Endodermal cell (in vitro differentiated cells): ENCODE data around the gene ARAF. TPM values are rescaled to one million over a fixed set of nuclear protein-coding genes. Genes with fewer than 3 reads are reported as not detected.
A peak's percentile ranks its signal among the peaks of the same experiment; 100 is the strongest.

ENCODE experiments used
- DNase-seq: peaks from one replicate; pipeline ENCODE4 v3.0.0-alpha.2; 2017
- H3K27ac ChIP-seq: 2 replicates; pipeline ENCODE4 v1.5.1; 2013; ENCODE audit warnings: mild to moderate bottlenecking, low read depth, low read length, moderate library complexity
- H3K27me3 ChIP-seq: 2 replicates; pipeline ENCODE4 v1.6.1; 2013; ENCODE audit warnings: mild to moderate bottlenecking, low read length, moderate library complexity; ENCODE audit not compliant: insufficient read depth, control insufficient read depth, poor library complexity, severe bottlenecking
- H3K36me3 ChIP-seq: 2 replicates; pipeline ENCODE4 v1.7.0; 2013; ENCODE audit warnings: mild to moderate bottlenecking, low read length, moderate library complexity; ENCODE audit not compliant: control insufficient read depth, insufficient read depth
- H3K4me1 ChIP-seq: one replicate; pipeline ENCODE4 v1.7.0; 2013; ENCODE audit warnings: low read length; ENCODE audit not compliant: control insufficient read depth, insufficient read depth
- H3K4me3 ChIP-seq: 2 replicates; pipeline ENCODE4 v1.5.1; 2013; ENCODE audit warnings: mild to moderate bottlenecking, low read length, moderate library complexity
- H3K9ac ChIP-seq: 2 replicates; pipeline ENCODE4 v1.6.1; 2013; ENCODE audit warnings: mild to moderate bottlenecking, low read length, moderate library complexity; ENCODE audit not compliant: poor library complexity, severe bottlenecking; ENCODE audit errors: extremely low read depth
- H3K9me3 ChIP-seq: 2 replicates; pipeline ENCODE4 v1.6.1; 2013; ENCODE audit warnings: mild to moderate bottlenecking, low read length, moderate library complexity; ENCODE audit not compliant: control insufficient read depth
- H3K27ac Mint-ChIP-seq: 2 replicates; pipeline ENCODE4 v1.8.0; 2020; ENCODE audit warnings: mixed read lengths
- H3K27me3 Mint-ChIP-seq: 2 replicates; pipeline ENCODE4 v1.8.0; 2021; ENCODE audit warnings: mild to moderate bottlenecking, mixed read lengths; ENCODE audit not compliant: insufficient read depth
- H3K36me3 Mint-ChIP-seq: 2 replicates; pipeline ENCODE4 v1.8.0; 2020; ENCODE audit warnings: low read depth, mixed read lengths
- H3K4me1 Mint-ChIP-seq: 2 replicates; pipeline ENCODE4 v1.8.0; 2020; ENCODE audit warnings: mixed read lengths
- H3K4me3 Mint-ChIP-seq: 2 replicates; pipeline ENCODE4 v1.8.0; 2020; ENCODE audit warnings: mild to moderate bottlenecking, moderate library complexity, mixed read lengths
- H3K9me3 Mint-ChIP-seq: 2 replicates; pipeline ENCODE4 v1.8.0; 2020; ENCODE audit warnings: mild to moderate bottlenecking, mixed read lengths
- CTCF ChIP-seq: fragments of 200-600 bp; sonication (generic); conservative IDR thresholded peaks from 2 replicates; pipeline ENCODE4 v1.5.0; 2021; ENCODE audit warnings: antibody characterized with exemption, mild to moderate bottlenecking
- WGBS, 2 experiments: methylation state at CpG; one replicate each; pipeline versions ENCODE4 v1.1.5 to v1.1.7; 2013; ENCODE audit warnings: missing lambda C conversion rate in 2 of 2, mixed read lengths in 1 of 2; ENCODE audit not compliant: insufficient coverage in 1 of 2, insufficient read length in 1 of 2; 5-methylcytosine and 5-hydroxymethylcytosine counted together
- total RNA-seq, 2 donors: library from RNA; stranded (reverse); fragmentation: NEBNext Ultra II Directional in 1 of 2; extraction: Animal tissue kit (Norgen Biotek cat#: 25700) in 1 of 2; gene quantifications; 2 replicates in 1 of 2; 3 replicates in 1 of 2; pipeline ENCODE4 v1.2.1, GENCODE V29; 2021

Gene ARAF
- total RNA-seq, 2 donors from 2014 or later: 47.7 to 48.7 TPM

- Histone ChIP-seq H3K4me1 (no peaks in the 10 kb centered on the region), H3K27me3 (no peaks in the 10 kb centered on the region), H3K9ac (no peak overlapping the region), H3K4me3 (no peak overlapping the region), H3K9me3 (no peaks in the 10 kb centered on the region), H3K36me3 (no peaks in the 10 kb centered on the region), H3K27ac (no peak overlapping the region)
- Mint-ChIP-seq H3K9me3 (peaks cover 65% of the 10 kb centered on the region), H3K4me1 (peaks cover 15% of the 10 kb centered on the region), H3K4me3 (no peak overlapping the region), H3K27me3 (no peaks in the 10 kb centered on the region), H3K36me3 (no peaks in the 10 kb centered on the region), H3K27ac (no peak overlapping the region)
- 92 to 93% methylated on average over 3 to 7 of the region's 9 CpGs for WGBS, 2 experiments
- no peak for DNase-seq
- no peak for TF ChIP-seq CTCF
Observed at GRCh38 chrX:47577424-47577823, 16.4 kb downstream of the ARAF start.

GRCh38 chrX:47577901-47578300, 16.9 kb downstream of the ARAF start:
- H3K4me3 ChIP-seq: no peak overlapping the region
- Mint-ChIP-seq H3K27me3 (no peaks in the 10 kb centered on the region), H3K27ac (peak overlapping the region; percentile 5), H3K4me3 (no peak overlapping the region), H3K9me3 (peaks cover 60% of the 10 kb centered on the region), H3K36me3 (no peaks in the 10 kb centered on the region), H3K4me1 (peaks cover 15% of the 10 kb centered on the region)
- no peak overlapping the region for H3K27ac ChIP-seq
- DNase-seq: no peak
- no peak for TF ChIP-seq CTCF
- WGBS, 2 experiments: 89% methylated on average over 3 of the region's 3 CpGs; no CpG with 5 or more reads in 1 of the 2 experiments
- no peaks in the 10 kb centered on the region for H3K36me3 ChIP-seq
- no peaks in the 10 kb centered on the region for H3K9me3 ChIP-seq
- no peaks in the 10 kb centered on the region for H3K27me3 ChIP-seq
- no peak overlapping the region for H3K9ac ChIP-seq
- no peaks in the 10 kb centered on the region for H3K4me1 ChIP-seq

- Mint-ChIP-seq H3K36me3 (no peaks in the 10 kb centered on the region), H3K9me3 (peaks cover 58% of the 10 kb centered on the region), H3K27me3 (no peaks in the 10 kb centered on the region), H3K4me1 (peaks cover 12% of the 10 kb centered on the region), H3K4me3 (no peak overlapping the region), H3K27ac (no peak overlapping the region)
- DNase-seq: no peak
- Histone ChIP-seq H3K36me3 (no peaks in the 10 kb centered on the region), H3K9ac (no peak overlapping the region), H3K4me3 (no peak overlapping the region), H3K27me3 (no peaks in the 10 kb centered on the region), H3K27ac (no peak overlapping the region), H3K9me3 (no peaks in the 10 kb centered on the region), H3K4me1 (no peaks in the 10 kb centered on the region)
- no peak for TF ChIP-seq CTCF
- WGBS, 2 experiments: 89% methylated on average over 16 of the region's 16 CpGs; no CpG with 5 or more reads in 1 of the 2 experiments
Observed at GRCh38 chrX:47578692-47579091, 17.7 kb downstream of the ARAF start.
